HEK293 (cell line): ENCODE data around the gene CLCNKA.

ENCODE experiments used
- CTCF ChIA-PET: fragments of 350-600 bp; formaldehyde crosslinking; extraction: SDS; loops from one replicate; lab custom pipeline; 2021; ENCODE audit warnings: antibody characterized with exemption; lab: Yijun Ruan, JAX
- POLR2A ChIA-PET: fragments of 300-600 bp; formaldehyde crosslinking; extraction: SDS; loops from one replicate; lab custom pipeline; 2020; ENCODE audit warnings: antibody characterized with exemption, inconsistent platforms; lab: Yijun Ruan, JAX
- H3K27ac ChIP-seq: fragments of 200-500 bp; sonication (Bioruptor generic); 2 replicates; pipeline ENCODE4 v1.5.1; 2014; ENCODE audit warnings: low read depth, low read length, control low read depth, inconsistent platforms; ENCODE audit errors: extremely low read depth
- H3K36me3 ChIP-seq, 2 experiments: fragments of 200-500 bp in 1 of 2; sonication (Bioruptor generic) in 1 of 2; 1 replicate in 1 of 2; 2 replicates in 1 of 2; pipeline ENCODE4 v1.5.1; 2014 to 2017; ENCODE audit warnings: inconsistent platforms in 2 of 2, low read length in 2 of 2; ENCODE audit not compliant: control insufficient read depth in 2 of 2, insufficient read depth in 1 of 2
- H3K4me1 ChIP-seq: fragments of 200-500 bp; sonication (Bioruptor generic); 2 replicates; pipeline ENCODE4 v1.5.1; 2014; ENCODE audit warnings: mild to moderate bottlenecking, low read length, inconsistent platforms; ENCODE audit not compliant: control insufficient read depth, insufficient read depth
- H3K4me3 ChIP-seq: 2 replicates; pipeline ENCODE4 v1.5.1; 2011; ENCODE audit warnings: low read depth, mild to moderate bottlenecking, control low read depth, low read length, moderate library complexity
- H3K9me3 ChIP-seq: fragments of 200-500 bp; sonication (Bioruptor generic); 2 replicates; pipeline ENCODE4 v1.5.1; 2014; ENCODE audit warnings: low read depth, low read length, inconsistent platforms; ENCODE audit not compliant: control insufficient read depth, insufficient read depth
- GLIS1 ChIP-seq: fragments of 450-650 bp; formaldehyde crosslinking; IDR thresholded peaks from 2 replicates; pipeline ENCODE4 v1.5.1; 2016; ENCODE audit warnings: missing biosample characterization, missing genetic modification characterization
- GLIS2 ChIP-seq: fragments of 450-650 bp; formaldehyde crosslinking; IDR thresholded peaks from 2 replicates; pipeline ENCODE4 v1.5.1; 2016; ENCODE audit warnings: missing biosample characterization, missing genetic modification characterization
- KLF10 ChIP-seq: fragments of 450-650 bp; IDR thresholded peaks from 2 replicates; pipeline ENCODE4 v1.5.1; 2018; ENCODE audit warnings: missing biosample characterization, mild to moderate bottlenecking, missing genetic modification characterization
- PRDM1 ChIP-seq: fragments of 450-650 bp; formaldehyde crosslinking; IDR thresholded peaks from 2 replicates; pipeline ENCODE4; 2016; ENCODE audit warnings: missing biosample characterization, missing genetic modification characterization
- SCRT2 ChIP-seq: fragments of 450-650 bp; formaldehyde crosslinking; IDR thresholded peaks from 2 replicates; pipeline ENCODE4 v1.5.1; 2016; ENCODE audit warnings: missing biosample characterization, missing genetic modification characterization
- SP2 ChIP-seq: fragments of 450-650 bp; formaldehyde crosslinking; IDR thresholded peaks from 2 replicates; pipeline ENCODE4 v1.5.1; 2016; ENCODE audit warnings: missing biosample characterization, missing genetic modification characterization
- TRIM28 ChIP-seq: IDR thresholded peaks from 2 replicates; pipeline ENCODE4 v1.6.1; 2011; ENCODE audit warnings: low read length, control low read depth, borderline replicate concordance
- ZBTB17 ChIP-seq: fragments of 450-650 bp; formaldehyde crosslinking; IDR thresholded peaks from 2 replicates; pipeline ENCODE4 v1.5.1; 2016; ENCODE audit warnings: missing biosample characterization, missing genetic modification characterization
- ZIC2 ChIP-seq: fragments of 450-650 bp; formaldehyde crosslinking; IDR thresholded peaks from 2 replicates; pipeline ENCODE4 v1.5.1; 2016; ENCODE audit warnings: missing biosample characterization, missing genetic modification characterization
- ZNF140 ChIP-seq: fragments of 450-650 bp; formaldehyde crosslinking; IDR thresholded peaks from 2 replicates; pipeline ENCODE4 v1.5.1; 2016; ENCODE audit warnings: missing biosample characterization, missing genetic modification characterization
- ZNF2 ChIP-seq: fragments of 450-650 bp; formaldehyde crosslinking; IDR thresholded peaks from 2 replicates; pipeline ENCODE4 v1.5.1; 2016; ENCODE audit warnings: missing biosample characterization, missing genetic modification characterization
- ZNF211 ChIP-seq: fragments of 450-650 bp; formaldehyde crosslinking; IDR thresholded peaks from 2 replicates; pipeline ENCODE4 v1.5.1; 2016; ENCODE audit warnings: low read depth, missing biosample characterization, missing genetic modification characterization
- ZNF214 ChIP-seq: fragments of 450-650 bp; formaldehyde crosslinking; IDR thresholded peaks from 2 replicates; pipeline ENCODE4 v1.5.1; 2017; ENCODE audit warnings: missing biosample characterization, mild to moderate bottlenecking, missing genetic modification characterization, borderline replicate concordance
- ZNF266 ChIP-seq: fragments of 450-650 bp; formaldehyde crosslinking; IDR thresholded peaks from 2 replicates; pipeline ENCODE4 v1.5.1; 2016; ENCODE audit warnings: missing biosample characterization, missing genetic modification characterization, low read depth
- ZNF791 ChIP-seq: fragments of 450-650 bp; formaldehyde crosslinking; IDR thresholded peaks from 2 replicates; pipeline ENCODE4 v1.5.1; 2016; ENCODE audit warnings: missing biosample characterization, missing genetic modification characterization
- TF ChIP-seq, protein P1 (sequence below): fragments of 450-650 bp; formaldehyde crosslinking; conservative IDR thresholded peaks from 2 replicates; pipeline ENCODE4 v1.5.1; 2016; ENCODE audit warnings: low read depth, missing biosample characterization, missing genetic modification characterization
- TF ChIP-seq, protein P2 (sequence below): fragments of 450-650 bp; IDR thresholded peaks from 2 replicates; pipeline ENCODE4 v1.5.1; 2018; ENCODE audit warnings: missing biosample characterization, mild to moderate bottlenecking, missing genetic modification characterization
- TF ChIP-seq, protein P3 (sequence below): sonication (generic); formaldehyde crosslinking; IDR thresholded peaks from 2 replicates; pipeline ENCODE4 v1.8.1; 2022; ENCODE audit warnings: mild to moderate bottlenecking, moderate library complexity, missing genetic modification reagents
- TF ChIP-seq, protein P4 (sequence below): fragments of 450-650 bp; formaldehyde crosslinking; IDR thresholded peaks from 2 replicates; pipeline ENCODE4 v1.5.1; 2016; ENCODE audit warnings: missing biosample characterization, missing genetic modification characterization

The CLCNKA gene

DNA sequence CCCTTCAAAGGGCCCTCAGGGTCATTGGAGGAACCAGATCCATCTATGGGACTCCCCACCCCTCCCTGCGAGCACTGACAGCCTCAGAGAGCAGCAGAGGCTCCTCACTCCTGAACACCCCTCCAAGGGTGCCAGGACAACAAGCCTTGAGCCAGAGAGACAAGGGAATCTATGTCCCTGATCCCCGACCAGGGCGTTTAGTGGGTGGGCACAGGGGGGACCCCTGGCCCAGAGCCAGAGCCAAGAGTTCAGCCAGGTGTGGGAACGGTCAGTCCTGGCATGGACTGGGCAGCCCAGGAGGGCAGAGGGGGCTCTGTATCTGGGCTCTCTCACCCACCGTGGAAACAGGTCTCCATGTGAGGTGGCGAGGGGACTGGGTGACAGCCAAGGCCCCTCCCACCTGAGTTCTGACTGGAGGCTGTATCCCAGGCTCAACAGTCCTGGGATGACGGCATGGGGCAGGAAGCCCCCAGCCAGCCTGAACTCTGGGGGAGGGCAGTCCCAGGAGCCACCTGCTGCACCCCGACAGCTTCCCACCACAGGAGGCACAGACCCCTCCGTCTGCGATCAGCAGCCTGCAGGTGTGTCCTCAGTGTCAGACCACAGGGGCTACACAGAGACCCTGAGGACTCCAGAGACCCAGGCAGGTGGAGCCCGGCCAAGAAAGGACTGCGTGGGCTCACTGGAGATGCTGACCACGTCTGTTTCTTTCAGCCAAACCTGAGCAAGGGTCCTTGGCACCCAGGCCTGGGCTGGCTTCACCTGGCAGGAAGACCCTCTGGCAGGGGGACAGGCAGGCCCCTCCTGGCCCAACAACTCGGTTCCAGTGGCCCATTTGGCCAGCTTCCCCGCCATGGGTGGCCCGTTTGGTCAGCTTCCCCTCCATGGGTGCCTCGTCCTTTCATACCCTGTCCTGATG, 29.0 kb upstream of the CLCNKA start:
- no peak overlapping the region for H3K27ac ChIP-seq
- POLR2A ChIA-PET, result no interaction called here
- TF ChIP-seq ZIC2 (tag by site-specific recombination) (peak; percentile 47; the same call in 1 of the 2 replicates), GLIS1 (peak; percentile 61), ZNF214 (tag by site-specific recombination) (no peak)
- TF ChIP-seq, all 188 proteins: peak for 2
- H3K4me3 ChIP-seq, result no peak overlapping the region
- H3K4me1 ChIP-seq, result no peaks in the 10 kb centered on the region
- CTCF ChIA-PET, result interaction anchor here (0.5 to 1.2 kb wide), 2 partner anchors 34 to 221 kb away, joined by 3 to 5 read pairs; no protein-coding TSS in a partner anchor
- H3K9me3 ChIP-seq, result no peaks in the 10 kb centered on the region
- no peaks in the 10 kb centered on the region for H3K36me3 ChIP-seq

DNA sequence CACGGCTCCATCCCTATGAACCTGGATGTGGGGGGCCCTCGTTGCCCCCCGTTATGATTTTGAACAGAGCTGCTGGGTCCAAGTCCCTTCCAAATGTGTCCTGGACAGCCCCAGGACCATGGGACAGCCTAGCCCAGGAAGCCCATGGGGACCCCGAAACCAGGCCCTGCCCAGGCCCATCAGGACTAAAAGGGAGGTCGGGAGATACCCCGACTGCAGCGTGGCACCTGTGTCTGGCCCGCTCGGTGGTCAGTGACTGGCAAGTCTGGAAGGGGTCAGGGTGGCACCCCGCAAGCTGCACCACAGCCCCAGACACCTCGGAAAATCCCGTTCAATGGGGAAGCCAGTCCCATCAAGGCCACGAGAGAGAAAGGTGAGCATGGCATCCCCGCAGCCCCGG, 28.2 kb upstream of the CLCNKA start:
- ChIA-PET POLR2A (no interaction called here), CTCF (interaction anchor here (0.7 to 2.5 kb wide), 4 partner anchors 17 to 202 kb away, joined by 3 to 10 read pairs (median 6); partner anchors contain the start of gene ZBTB17)
- no peak for TF ChIP-seq KLF10 (tag by site-specific recombination)
- TF ChIP-seq, protein P1, sequence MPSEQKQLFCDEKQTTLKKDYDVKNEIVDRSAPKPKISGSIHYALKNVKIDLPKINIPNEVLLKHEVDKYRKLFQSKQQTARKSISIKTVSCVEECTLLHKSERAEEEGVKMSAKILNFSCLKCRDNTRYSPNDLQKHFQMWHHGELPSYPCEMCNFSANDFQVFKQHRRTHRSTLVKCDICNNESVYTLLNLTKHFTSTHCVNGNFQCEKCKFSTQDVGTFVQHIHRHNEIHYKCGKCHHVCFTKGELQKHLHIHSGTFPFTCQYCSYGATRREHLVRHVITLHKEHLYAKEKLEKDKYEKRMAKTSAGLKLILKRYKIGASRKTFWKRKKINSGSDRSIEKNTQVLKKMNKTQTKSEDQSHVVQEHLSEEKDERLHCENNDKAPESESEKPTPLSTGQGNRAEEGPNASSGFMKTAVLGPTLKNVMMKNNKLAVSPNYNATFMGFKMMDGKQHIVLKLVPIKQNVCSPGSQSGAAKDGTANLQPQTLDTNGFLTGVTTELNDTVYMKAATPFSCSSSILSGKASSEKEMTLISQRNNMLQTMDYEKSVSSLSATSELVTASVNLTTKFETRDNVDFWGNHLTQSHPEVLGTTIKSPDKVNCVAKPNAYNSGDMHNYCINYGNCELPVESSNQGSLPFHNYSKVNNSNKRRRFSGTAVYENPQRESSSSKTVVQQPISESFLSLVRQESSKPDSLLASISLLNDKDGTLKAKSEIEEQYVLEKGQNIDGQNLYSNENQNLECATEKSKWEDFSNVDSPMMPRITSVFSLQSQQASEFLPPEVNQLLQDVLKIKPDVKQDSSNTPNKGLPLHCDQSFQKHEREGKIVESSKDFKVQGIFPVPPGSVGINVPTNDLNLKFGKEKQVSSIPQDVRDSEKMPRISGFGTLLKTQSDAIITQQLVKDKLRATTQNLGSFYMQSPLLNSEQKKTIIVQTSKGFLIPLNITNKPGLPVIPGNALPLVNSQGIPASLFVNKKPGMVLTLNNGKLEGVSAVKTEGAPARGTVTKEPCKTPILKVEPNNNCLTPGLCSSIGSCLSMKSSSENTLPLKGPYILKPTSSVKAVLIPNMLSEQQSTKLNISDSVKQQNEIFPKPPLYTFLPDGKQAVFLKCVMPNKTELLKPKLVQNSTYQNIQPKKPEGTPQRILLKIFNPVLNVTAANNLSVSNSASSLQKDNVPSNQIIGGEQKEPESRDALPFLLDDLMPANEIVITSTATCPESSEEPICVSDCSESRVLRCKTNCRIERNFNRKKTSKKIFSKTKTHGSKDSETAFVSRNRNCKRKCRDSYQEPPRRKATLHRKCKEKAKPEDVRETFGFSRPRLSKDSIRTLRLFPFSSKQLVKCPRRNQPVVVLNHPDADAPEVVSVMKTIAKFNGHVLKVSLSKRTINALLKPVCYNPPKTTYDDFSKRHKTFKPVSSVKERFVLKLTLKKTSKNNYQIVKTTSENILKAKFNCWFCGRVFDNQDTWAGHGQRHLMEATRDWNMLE (tag by site-specific recombination), result no peak
- no peak for TF ChIP-seq SCRT2 (tag by site-specific recombination)
- no peak for TF ChIP-seq ZIC2 (tag by site-specific recombination)
- no peak for TF ChIP-seq SP2 (tag by site-specific recombination)
- no peak for TF ChIP-seq GLIS2
- no peak for TF ChIP-seq ZNF2 (tag by site-specific recombination)
- TF ChIP-seq, protein P2, sequence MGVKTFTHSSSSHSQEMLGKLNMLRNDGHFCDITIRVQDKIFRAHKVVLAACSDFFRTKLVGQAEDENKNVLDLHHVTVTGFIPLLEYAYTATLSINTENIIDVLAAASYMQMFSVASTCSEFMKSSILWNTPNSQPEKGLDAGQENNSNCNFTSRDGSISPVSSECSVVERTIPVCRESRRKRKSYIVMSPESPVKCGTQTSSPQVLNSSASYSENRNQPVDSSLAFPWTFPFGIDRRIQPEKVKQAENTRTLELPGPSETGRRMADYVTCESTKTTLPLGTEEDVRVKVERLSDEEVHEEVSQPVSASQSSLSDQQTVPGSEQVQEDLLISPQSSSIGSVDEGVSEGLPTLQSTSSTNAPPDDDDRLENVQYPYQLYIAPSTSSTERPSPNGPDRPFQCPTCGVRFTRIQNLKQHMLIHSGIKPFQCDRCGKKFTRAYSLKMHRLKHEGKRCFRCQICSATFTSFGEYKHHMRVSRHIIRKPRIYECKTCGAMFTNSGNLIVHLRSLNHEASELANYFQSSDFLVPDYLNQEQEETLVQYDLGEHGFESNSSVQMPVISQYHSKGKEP (tag by site-specific recombination), result no peak
- no peak for TF ChIP-seq ZNF140 (tag by site-specific recombination)
- TF ChIP-seq, protein P3, sequence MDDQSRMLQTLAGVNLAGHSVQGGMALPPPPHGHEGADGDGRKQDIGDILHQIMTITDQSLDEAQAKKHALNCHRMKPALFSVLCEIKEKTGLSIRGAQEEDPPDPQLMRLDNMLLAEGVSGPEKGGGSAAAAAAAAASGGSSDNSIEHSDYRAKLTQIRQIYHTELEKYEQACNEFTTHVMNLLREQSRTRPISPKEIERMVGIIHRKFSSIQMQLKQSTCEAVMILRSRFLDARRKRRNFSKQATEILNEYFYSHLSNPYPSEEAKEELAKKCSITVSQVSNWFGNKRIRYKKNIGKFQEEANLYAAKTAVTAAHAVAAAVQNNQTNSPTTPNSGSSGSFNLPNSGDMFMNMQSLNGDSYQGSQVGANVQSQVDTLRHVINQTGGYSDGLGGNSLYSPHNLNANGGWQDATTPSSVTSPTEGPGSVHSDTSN, result no peak
- no peak for TF ChIP-seq ZBTB17 (tag by site-specific recombination)
- no peak for TF ChIP-seq PRDM1 (tag by site-specific recombination)
- no peak for TF ChIP-seq ZNF211
- TF ChIP-seq, protein P4, sequence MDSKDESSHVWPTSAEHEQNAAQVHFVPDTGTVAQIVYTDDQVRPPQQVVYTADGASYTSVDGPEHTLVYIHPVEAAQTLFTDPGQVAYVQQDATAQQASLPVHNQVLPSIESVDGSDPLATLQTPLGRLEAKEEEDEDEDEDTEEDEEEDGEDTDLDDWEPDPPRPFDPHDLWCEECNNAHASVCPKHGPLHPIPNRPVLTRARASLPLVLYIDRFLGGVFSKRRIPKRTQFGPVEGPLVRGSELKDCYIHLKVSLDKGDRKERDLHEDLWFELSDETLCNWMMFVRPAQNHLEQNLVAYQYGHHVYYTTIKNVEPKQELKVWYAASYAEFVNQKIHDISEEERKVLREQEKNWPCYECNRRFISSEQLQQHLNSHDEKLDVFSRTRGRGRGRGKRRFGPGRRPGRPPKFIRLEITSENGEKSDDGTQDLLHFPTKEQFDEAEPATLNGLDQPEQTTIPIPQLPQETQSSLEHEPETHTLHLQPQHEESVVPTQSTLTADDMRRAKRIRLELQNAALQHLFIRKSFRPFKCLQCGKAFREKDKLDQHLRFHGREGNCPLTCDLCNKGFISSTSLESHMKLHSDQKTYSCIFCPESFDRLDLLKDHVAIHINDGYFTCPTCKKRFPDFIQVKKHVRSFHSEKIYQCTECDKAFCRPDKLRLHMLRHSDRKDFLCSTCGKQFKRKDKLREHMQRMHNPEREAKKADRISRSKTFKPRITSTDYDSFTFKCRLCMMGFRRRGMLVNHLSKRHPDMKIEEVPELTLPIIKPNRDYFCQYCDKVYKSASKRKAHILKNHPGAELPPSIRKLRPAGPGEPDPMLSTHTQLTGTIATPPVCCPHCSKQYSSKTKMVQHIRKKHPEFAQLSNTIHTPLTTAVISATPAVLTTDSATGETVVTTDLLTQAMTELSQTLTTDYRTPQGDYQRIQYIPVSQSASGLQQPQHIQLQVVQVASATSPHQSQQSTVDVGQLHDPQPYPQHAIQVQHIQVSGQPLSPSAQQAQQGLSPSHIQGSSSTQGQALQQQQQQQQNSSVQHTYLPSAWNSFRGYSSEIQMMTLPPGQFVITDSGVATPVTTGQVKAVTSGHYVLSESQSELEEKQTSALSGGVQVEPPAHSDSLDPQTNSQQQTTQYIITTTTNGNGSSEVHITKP, result no peak
- TF ChIP-seq ZNF266, result no peak
- no peak for TF ChIP-seq ZNF791
- TF ChIP-seq TRIM28, result no peak
- Histone ChIP-seq H3K9me3 (no peaks in the 10 kb centered on the region), H3K36me3 (no peaks in the 10 kb centered on the region), H3K4me3 (no peak overlapping the region), H3K27ac (no peak overlapping the region), H3K4me1 (no peaks in the 10 kb centered on the region)
